Stimulated activated CD4-positive, alpha-beta T cell treated with anti-CD3 and anti-CD28 coated beads, Interleukin-1b, Interleukin-23, amount 100 ng/mL, for 1 hour (primary cell): Measurements from ENCODE around the gene CDH9.

Experiments
- DNase-seq, 2 donors: peaks; one replicate each; pipeline ENCODE4 v3.0.0-alpha.2; 2020; ENCODE audit warnings: low read depth in 2 of 2

The CDH9 gene

GRCh38 chr5:27038476-27038875 is at the start of gene CDH9:
CDH9 (minus strand) TSS chr5:27038586; CDS start chr5:26988333, 50,253 bp downstream.
- DNase-seq = no peak

- no peak for DNase-seq
These were observed 49.4 kb upstream of the CDH9 start for GRCh38 chr5:27087747-27088146.

GRCh38 chr5:27083449-27084415 is 45.3 kb upstream of the CDH9 start:
- no peak for DNase-seq

- DNase-seq = no peak
These were observed 41.8 kb upstream of the CDH9 start for GRCh38 chr5:27080147-27080546.

GRCh38 chr5:27062451-27062850 is 24.1 kb upstream of the CDH9 start:
- DNase-seq = no peak

- no peak for DNase-seq
These were observed 10.1 kb upstream of the CDH9 start for GRCh38 chr5:27048510-27048909.

- no peak for DNase-seq
These were observed 3.0 kb upstream of the CDH9 start for GRCh38 chr5:27041372-27041771.

- DNase-seq = no peak
These were observed 3.8 kb downstream of the CDH9 start for GRCh38 chr5:27034565-27034964.

- DNase-seq = no peak
These were observed 11.6 kb downstream of the CDH9 start for GRCh38 chr5:27026801-27027200.

GRCh38 chr5:27026063-27026462 is 12.3 kb downstream of the CDH9 start:
- DNase-seq = no peak

GRCh38 chr5:27021471-27021870 is 16.9 kb downstream of the CDH9 start:
- no peak for DNase-seq

- DNase-seq = no peak
These were observed 17.4 kb downstream of the CDH9 start for GRCh38 chr5:27020973-27021372.

GRCh38 chr5:27015758-27016157 is 22.6 kb downstream of the CDH9 start:
- no peak for DNase-seq

- DNase-seq = no peak
These were observed 27.1 kb downstream of the CDH9 start for GRCh38 chr5:27011274-27011673.

- no peak for DNase-seq
These were observed 27.7 kb downstream of the CDH9 start for GRCh38 chr5:27010646-27011045.

- DNase-seq = no peak
These were observed 28.9 kb downstream of the CDH9 start for GRCh38 chr5:27009540-27009915.

- DNase-seq = no peak
These were observed 29.5 kb downstream of the CDH9 start for GRCh38 chr5:27008604-27009539.

GRCh38 chr5:27007121-27007520 is 31.3 kb downstream of the CDH9 start:
- no peak for DNase-seq

GRCh38 chr5:26986985-26987384 is 51.4 kb downstream of the CDH9 start:
- DNase-seq = no peak

GRCh38 chr5:26981750-26982149 is 56.6 kb downstream of the CDH9 start:
- no peak for DNase-seq

GRCh38 chr5:26959290-26959689 is 79.1 kb downstream of the CDH9 start:
- DNase-seq = no peak

GRCh38 chr5:26955161-26955560 is 83.2 kb downstream of the CDH9 start:
- no peak for DNase-seq

- DNase-seq = no peak
These were observed 89.5 kb downstream of the CDH9 start for GRCh38 chr5:26948921-26949320.
